H9 (cell line): ENCODE data around the gene OR52I2. TPM values are rescaled to one million over a fixed set of nuclear protein-coding genes. Genes with fewer than 3 reads are reported as not detected.

Experiments used
- DNase-seq: peaks from one replicate; pipeline ENCODE4 v3.0.0-alpha.2; 2017
- H2AFZ ChIP-seq: one replicate; pipeline ENCODE4 v1.6.1; 2013; ENCODE audit warnings: mild to moderate bottlenecking, low read length, control low read depth, moderate library complexity
- H2AK5ac ChIP-seq: 2 replicates; pipeline ENCODE4 v1.6.1; 2013; ENCODE audit warnings: low read length, control low read depth, mixed read lengths; ENCODE audit not compliant: insufficient read length
- H2BK120ac ChIP-seq: one replicate; pipeline ENCODE4 v1.6.1; 2013; ENCODE audit warnings: low read depth, mild to moderate bottlenecking, low read length, control low read depth, inconsistent platforms; ENCODE audit not compliant: poor library complexity, severe bottlenecking
- H2BK12ac ChIP-seq: 2 replicates; pipeline ENCODE4 v1.6.1; 2013; ENCODE audit warnings: low read length, control low read depth, mixed read lengths, low read depth; ENCODE audit not compliant: insufficient read length
- H2BK15ac ChIP-seq: 2 replicates; pipeline ENCODE4 v1.6.1; 2013; ENCODE audit warnings: low read depth, low read length, control low read depth
- H2BK20ac ChIP-seq: one replicate; pipeline ENCODE4 v1.6.1; 2013; ENCODE audit warnings: low read depth, mild to moderate bottlenecking, low read length, control low read depth, inconsistent platforms; ENCODE audit not compliant: poor library complexity, severe bottlenecking
- H2BK5ac ChIP-seq: 2 replicates; pipeline ENCODE4 v1.6.1; 2013; ENCODE audit warnings: low read length, control low read depth, mixed read lengths; ENCODE audit not compliant: insufficient read length
- H3K14ac ChIP-seq: 2 replicates; pipeline ENCODE4 v1.6.1; 2013; ENCODE audit warnings: low read length, control low read depth; ENCODE audit not compliant: insufficient read depth
- H3K18ac ChIP-seq: 2 replicates; pipeline ENCODE4 v1.6.1; 2013; ENCODE audit warnings: low read depth, mild to moderate bottlenecking, mixed read lengths, low read length, control low read depth; ENCODE audit not compliant: insufficient read length
- H3K23ac ChIP-seq: 2 replicates; pipeline ENCODE4 v1.6.1; 2013; ENCODE audit warnings: low read length, control low read depth, mixed read lengths, low read depth; ENCODE audit not compliant: insufficient read length
- H3K23me2 ChIP-seq: 2 replicates; pipeline ENCODE4 v1.6.1; 2013; ENCODE audit warnings: low read depth, mild to moderate bottlenecking, mixed read lengths, low read length, control low read depth; ENCODE audit not compliant: insufficient read length, poor library complexity, severe bottlenecking
- H3K27ac ChIP-seq: 2 replicates; pipeline ENCODE4 v1.5.1; 2013; ENCODE audit warnings: low read length, control low read depth, mixed read lengths, low read depth; ENCODE audit not compliant: insufficient read length
- H3K27me3 ChIP-seq: 2 replicates; pipeline ENCODE4 v1.6.1; 2013; ENCODE audit warnings: low read length, control low read depth, inconsistent platforms; ENCODE audit not compliant: insufficient read depth
- H3K4ac ChIP-seq: 2 replicates; pipeline ENCODE4 v1.6.1; 2013; ENCODE audit warnings: low read depth, mild to moderate bottlenecking, control low read depth, inconsistent platforms, low read length, moderate library complexity
- H3K4me1 ChIP-seq: 2 replicates; pipeline ENCODE4 v1.6.1; 2013; ENCODE audit warnings: low read length, control low read depth, inconsistent platforms; ENCODE audit not compliant: insufficient read depth
- H3K4me2 ChIP-seq: 2 replicates; pipeline ENCODE4 v1.6.1; 2013; ENCODE audit warnings: low read length, control low read depth, mixed read lengths; ENCODE audit not compliant: insufficient read length, insufficient read depth
- H3K56ac ChIP-seq: 2 replicates; pipeline ENCODE4 v1.6.1; 2013; ENCODE audit warnings: low read depth, mild to moderate bottlenecking, mixed read lengths, low read length, control low read depth; ENCODE audit not compliant: insufficient read length
- H3K79me1 ChIP-seq: 2 replicates; pipeline ENCODE4 v1.6.1; 2013; ENCODE audit warnings: low read depth, mild to moderate bottlenecking, moderate library complexity, low read length, control low read depth, inconsistent platforms; ENCODE audit not compliant: insufficient read depth, poor library complexity, severe bottlenecking
- H3K79me2 ChIP-seq: 2 replicates; pipeline ENCODE4 v1.6.1; 2013; ENCODE audit warnings: low read length, control low read depth, inconsistent platforms; ENCODE audit not compliant: insufficient read depth
- H3K9ac ChIP-seq: 2 replicates; pipeline ENCODE4 v1.6.1; 2013; ENCODE audit warnings: low read length, control low read depth, mixed read lengths; ENCODE audit not compliant: insufficient read length; ENCODE audit errors: extremely low read depth
- H3K9me3 ChIP-seq: one replicate; pipeline ENCODE4 v1.6.1; 2013; ENCODE audit warnings: low read depth, low read length, inconsistent platforms; ENCODE audit not compliant: control insufficient read depth
- H3T11ph ChIP-seq: one replicate; pipeline ENCODE4 v1.6.1; 2013; ENCODE audit warnings: mild to moderate bottlenecking, low read length, control low read depth, inconsistent platforms
- H4K20me1 ChIP-seq: one replicate; pipeline ENCODE4 v1.6.1; 2013; ENCODE audit not compliant: control insufficient read depth, insufficient read length, insufficient read depth
- H4K5ac ChIP-seq: 2 replicates; pipeline ENCODE4 v1.6.1; 2013; ENCODE audit warnings: low read depth, mild to moderate bottlenecking, mixed read lengths, low read length, control low read depth; ENCODE audit not compliant: insufficient read length
- H4K8ac ChIP-seq: replicated peaks from 2 replicates; pipeline ENCODE4 v1.6.1; 2013; ENCODE audit warnings: low read length, control low read depth, mixed read lengths, low read depth; ENCODE audit not compliant: insufficient read length
- H4K91ac ChIP-seq: 2 replicates; pipeline ENCODE4 v1.6.1; 2013; ENCODE audit warnings: low read depth, mild to moderate bottlenecking, moderate library complexity, mixed read lengths, low read length, control low read depth; ENCODE audit not compliant: insufficient read length
- H3K27ac Mint-ChIP-seq, 3 experiments: 2 replicates in 2 of 3; 3 replicates in 1 of 3; pipeline ENCODE4 v1.8.0; 2020 to 2021; ENCODE audit warnings: mixed read lengths in 3 of 3, mild to moderate bottlenecking in 1 of 3, moderate library complexity in 1 of 3
- H3K27me3 Mint-ChIP-seq: 2 replicates; pipeline ENCODE4 v1.8.0; 2021; ENCODE audit warnings: low read depth, mild to moderate bottlenecking, moderate library complexity, mixed read lengths
- H3K36me3 Mint-ChIP-seq, 3 experiments: 2 replicates in 2 of 3; 3 replicates in 1 of 3; pipeline ENCODE4 v1.8.0; 2020 to 2021; ENCODE audit warnings: low read depth in 3 of 3, mixed read lengths in 3 of 3; ENCODE audit not compliant: insufficient read depth in 1 of 3
- H3K4me1 Mint-ChIP-seq, 2 experiments: 2 replicates each; pipeline ENCODE4 v1.8.0; 2020; ENCODE audit warnings: mixed read lengths in 2 of 2
- H3K4me3 Mint-ChIP-seq, 2 experiments: 2 replicates in 1 of 2; 3 replicates in 1 of 2; pipeline ENCODE4 v1.8.0; 2020 to 2021; ENCODE audit warnings: mild to moderate bottlenecking in 2 of 2, mixed read lengths in 2 of 2, moderate library complexity in 1 of 2
- H3K9me3 Mint-ChIP-seq, 2 experiments: 2 replicates in 1 of 2; 3 replicates in 1 of 2; pipeline ENCODE4 v1.8.0; 2020; ENCODE audit warnings: mild to moderate bottlenecking in 2 of 2, mixed read lengths in 2 of 2, moderate library complexity in 1 of 2
- CTCF ChIP-seq: fragments of 200-600 bp; sonication (generic); conservative IDR thresholded peaks from 3 replicates; pipeline ENCODE4 v1.8.0; 2021; ENCODE audit warnings: antibody characterized with exemption, mild to moderate bottlenecking
- WGBS: extraction: QIAGEN DNeasy Blood & Tissue Kit; methylation state at CpG from one replicate; pipeline ENCODE4 v1.1.7; 2013; ENCODE audit warnings: missing lambda C conversion rate, low lambda C conversion rate, mixed read lengths; ENCODE audit not compliant: insufficient read length; ENCODE audit errors: extremely low coverage; 5-methylcytosine and 5-hydroxymethylcytosine counted together
- total RNA-seq: library from RNA; stranded (reverse); gene quantifications from 2 replicates; pipeline ENCODE4 v1.2.1, GENCODE V29; 2021

OR52I2 gene
- total RNA-seq, 1 experiment from 2014 or later = not detected

- Histone ChIP-seq H3K27me3 (no peaks in the 10 kb centered on the region), H4K8ac (no peak overlapping the region), H2AFZ (no peak overlapping the region), H3K4me2 (no peak overlapping the region), H3K18ac (no peak overlapping the region), H3K4me1 (no peaks in the 10 kb centered on the region), H3K23me2 (no peaks in the 10 kb centered on the region), H2BK120ac (no peak overlapping the region), H3K4ac (no peak overlapping the region), H3K14ac (no peak overlapping the region), H3K56ac (no peak overlapping the region), H2AK5ac (no peak overlapping the region), H3K9ac (no peak overlapping the region), H2BK15ac (no peak overlapping the region), H2BK20ac (no peak overlapping the region), H4K5ac (no peak overlapping the region), H4K20me1 (no peaks in the 10 kb centered on the region), H3K79me1 (no peaks in the 10 kb centered on the region), H2BK12ac (no peak overlapping the region), H3K27ac (no peak overlapping the region), H3K23ac (no peak overlapping the region), H3K9me3 (no peaks in the 10 kb centered on the region), H4K91ac (no peak overlapping the region), H2BK5ac (no peak overlapping the region), H3K79me2 (no peaks in the 10 kb centered on the region), H3T11ph (no peak overlapping the region)
- Mint-ChIP-seq H3K4me3 (no peak overlapping the region), H3K4me1 (peaks cover 3 to 11% of the 10 kb centered on the region in 2 experiments; a peak in 3 of 4 replicates), H3K27me3 (peaks cover 1% of the 10 kb centered on the region), H3K27ac (no peak overlapping the region), H3K9me3 (no peaks in the 10 kb centered on the region), H3K36me3 (no peaks in the 10 kb centered on the region)
- no peak for DNase-seq
- WGBS = no CpG with 5 or more reads among the region's 6 CpGs
- TF ChIP-seq CTCF = no peak
These were observed 58.4 kb downstream of the OR52I2 start for GRCh38 chr11:4639931-4640330.
